Activated B cell treated with CpG ODN at 0.5 μM for 24 hours (primary cell): Measurements from ENCODE around the gene KPRP. TPM values are rescaled to one million over a fixed set of nuclear protein-coding genes. Genes with fewer than 3 reads are reported as not detected.

Experiments
- ATAC-seq: fragments of 200-7000 bp; cut with Tn5 transposase; one replicate; pipeline ENCODE4 v1.10.0; 2021; ENCODE audit warnings: low read depth, mild to moderate bottlenecking, moderate library complexity
- CTCF ChIA-PET: fragments of 350-600 bp; sonication (Branson Sonifier 250); formaldehyde crosslinking; loops from one replicate; lab custom pipeline; 2021; ENCODE audit warnings: antibody characterized with exemption; lab: Charles Lee
- POLR2A ChIA-PET: fragments of 350-600 bp; sonication (Branson Sonifier 250); formaldehyde crosslinking; loops from one replicate; lab custom pipeline; 2021; ENCODE audit warnings: antibody characterized with exemption; lab: Charles Lee
- DNase-seq: peaks from one replicate; pipeline ENCODE4 v3.0.0; 2022
- H3K27ac Mint-ChIP-seq: one replicate; pipeline ENCODE4 v1.8.0; 2020; ENCODE audit warnings: mixed read lengths
- H3K27me3 Mint-ChIP-seq: one replicate; pipeline ENCODE4 v1.8.0; 2021; ENCODE audit warnings: mixed read lengths
- H3K36me3 Mint-ChIP-seq: one replicate; pipeline ENCODE4 v1.8.0; 2021; ENCODE audit warnings: low read depth, mixed read lengths
- H3K4me1 Mint-ChIP-seq: one replicate; pipeline ENCODE4 v1.8.0; 2021; ENCODE audit warnings: mixed read lengths
- H3K4me3 Mint-ChIP-seq: one replicate; pipeline ENCODE4 v1.8.0; 2020; ENCODE audit warnings: mild to moderate bottlenecking, mixed read lengths
- H3K9me3 Mint-ChIP-seq: one replicate; pipeline ENCODE4 v1.8.0; 2020; ENCODE audit warnings: mixed read lengths
- CTCF ChIP-seq: fragments of 200-600 bp; IDR thresholded peaks from one replicate; pipeline ENCODE4 v1.8.0; 2022; ENCODE audit warnings: antibody characterized with exemption, mild to moderate bottlenecking
- intact Hi-C: fragments of 100-400 bp; cut with micrococcal nuclease; formaldehyde crosslinking; loops from one replicate; pipeline ENCODE4 v1.15.1; 2024
- total RNA-seq: library from RNA; stranded (reverse); gene quantifications from 2 replicates; pipeline ENCODE4 v1.2.3, GENCODE V29; 2022

Gene KPRP
- total RNA-seq, 1 donor from 2014 or later, result not detected

GRCh38 chr1:152745765-152746444, 11.9 kb upstream of the KPRP start:
- H3K27me3 Mint-ChIP-seq, result peaks cover 15% of the 10 kb centered on the region
- POLR2A ChIA-PET, result no interaction called here

GRCh38 chr1:152747831-152748230, 10.0 kb upstream of the KPRP start:
- no peaks in the 10 kb centered on the region for H3K4me1 Mint-ChIP-seq
- no peak overlapping the region for H3K4me3 Mint-ChIP-seq
- TF ChIP-seq CTCF, result no peak
- intact Hi-C loops, result no loop called here
- CTCF ChIA-PET, result no interaction called here
- H3K27ac Mint-ChIP-seq, result no peak overlapping the region
- no peak for DNase-seq
- H3K9me3 Mint-ChIP-seq, result no peaks in the 10 kb centered on the region
- POLR2A ChIA-PET, result no interaction called here
- peaks cover 13% of the 10 kb centered on the region for H3K27me3 Mint-ChIP-seq
- ATAC-seq, result no peak
- H3K36me3 Mint-ChIP-seq, result no peaks in the 10 kb centered on the region

More at GRCh38 chr1:152745765-152746444, 11.9 kb upstream of the KPRP start:
- intact Hi-C loops, result no loop called here
- CTCF ChIA-PET, result no interaction called here
- Mint-ChIP-seq H3K4me3 (no peak overlapping the region), H3K27ac (no peak overlapping the region), H3K4me1 (no peaks in the 10 kb centered on the region), H3K36me3 (no peaks in the 10 kb centered on the region), H3K9me3 (no peaks in the 10 kb centered on the region)
- no peak for ATAC-seq
- no peak for TF ChIP-seq CTCF
- no peak for DNase-seq

GRCh38 chr1:152752225-152752624, 5.6 kb upstream of the KPRP start:
- TF ChIP-seq CTCF, result no peak
- DNase-seq, result no peak
- intact Hi-C loops, result no loop called here
- ATAC-seq, result no peak
- CTCF ChIA-PET, result no interaction called here
- POLR2A ChIA-PET, result no interaction called here
- peaks cover 3% of the 10 kb centered on the region for H3K9me3 Mint-ChIP-seq
- H3K4me1 Mint-ChIP-seq, result no peaks in the 10 kb centered on the region
- H3K27me3 Mint-ChIP-seq, result peaks cover 20% of the 10 kb centered on the region
- H3K4me3 Mint-ChIP-seq, result no peak overlapping the region
- H3K27ac Mint-ChIP-seq, result no peak overlapping the region
- H3K36me3 Mint-ChIP-seq, result no peaks in the 10 kb centered on the region

- Mint-ChIP-seq H3K4me3 (no peak overlapping the region), H3K4me1 (no peaks in the 10 kb centered on the region), H3K9me3 (peaks cover 3% of the 10 kb centered on the region), H3K27me3 (peaks cover 18% of the 10 kb centered on the region), H3K27ac (no peak overlapping the region), H3K36me3 (no peaks in the 10 kb centered on the region)
- ATAC-seq, result no peak
- no peak for DNase-seq
- intact Hi-C loops, result no loop called here
- no peak for TF ChIP-seq CTCF
- CTCF ChIA-PET, result no interaction called here
- POLR2A ChIA-PET, result no interaction called here
Observed at GRCh38 chr1:152753586-152753985, 4.2 kb upstream of the KPRP start.

GRCh38 chr1:152756872-152757271, 953 bp upstream of the KPRP start:
- H3K4me1 Mint-ChIP-seq, result no peaks in the 10 kb centered on the region
- intact Hi-C loops, result no loop called here
- H3K27me3 Mint-ChIP-seq, result peaks cover 19% of the 10 kb centered on the region
- ChIA-PET POLR2A (no interaction called here), CTCF (no interaction called here)
- peaks cover 3% of the 10 kb centered on the region for H3K9me3 Mint-ChIP-seq
- DNase-seq (no peak), ATAC-seq (no peak)
- no peak for TF ChIP-seq CTCF
- no peak overlapping the region for H3K4me3 Mint-ChIP-seq
- H3K36me3 Mint-ChIP-seq, result no peaks in the 10 kb centered on the region
- H3K27ac Mint-ChIP-seq, result no peak overlapping the region
